IPS DF 19.7 (cell line): ENCODE results near the gene FBLN1.
"Not testable (repeated sequence)": the region's sequence is repeated elsewhere in the genome, so short reads cannot be mapped to it uniquely, and the experiment has no call there.

Source experiments
- DNase-seq: peaks from one replicate; pipeline ENCODE4 v3.0.0-alpha.2; 2013; ENCODE audit warnings: low read depth, low spot score

FBLN1 gene, protein sequence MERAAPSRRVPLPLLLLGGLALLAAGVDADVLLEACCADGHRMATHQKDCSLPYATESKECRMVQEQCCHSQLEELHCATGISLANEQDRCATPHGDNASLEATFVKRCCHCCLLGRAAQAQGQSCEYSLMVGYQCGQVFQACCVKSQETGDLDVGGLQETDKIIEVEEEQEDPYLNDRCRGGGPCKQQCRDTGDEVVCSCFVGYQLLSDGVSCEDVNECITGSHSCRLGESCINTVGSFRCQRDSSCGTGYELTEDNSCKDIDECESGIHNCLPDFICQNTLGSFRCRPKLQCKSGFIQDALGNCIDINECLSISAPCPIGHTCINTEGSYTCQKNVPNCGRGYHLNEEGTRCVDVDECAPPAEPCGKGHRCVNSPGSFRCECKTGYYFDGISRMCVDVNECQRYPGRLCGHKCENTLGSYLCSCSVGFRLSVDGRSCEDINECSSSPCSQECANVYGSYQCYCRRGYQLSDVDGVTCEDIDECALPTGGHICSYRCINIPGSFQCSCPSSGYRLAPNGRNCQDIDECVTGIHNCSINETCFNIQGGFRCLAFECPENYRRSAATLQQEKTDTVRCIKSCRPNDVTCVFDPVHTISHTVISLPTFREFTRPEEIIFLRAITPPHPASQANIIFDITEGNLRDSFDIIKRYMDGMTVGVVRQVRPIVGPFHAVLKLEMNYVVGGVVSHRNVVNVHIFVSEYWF

DNA sequence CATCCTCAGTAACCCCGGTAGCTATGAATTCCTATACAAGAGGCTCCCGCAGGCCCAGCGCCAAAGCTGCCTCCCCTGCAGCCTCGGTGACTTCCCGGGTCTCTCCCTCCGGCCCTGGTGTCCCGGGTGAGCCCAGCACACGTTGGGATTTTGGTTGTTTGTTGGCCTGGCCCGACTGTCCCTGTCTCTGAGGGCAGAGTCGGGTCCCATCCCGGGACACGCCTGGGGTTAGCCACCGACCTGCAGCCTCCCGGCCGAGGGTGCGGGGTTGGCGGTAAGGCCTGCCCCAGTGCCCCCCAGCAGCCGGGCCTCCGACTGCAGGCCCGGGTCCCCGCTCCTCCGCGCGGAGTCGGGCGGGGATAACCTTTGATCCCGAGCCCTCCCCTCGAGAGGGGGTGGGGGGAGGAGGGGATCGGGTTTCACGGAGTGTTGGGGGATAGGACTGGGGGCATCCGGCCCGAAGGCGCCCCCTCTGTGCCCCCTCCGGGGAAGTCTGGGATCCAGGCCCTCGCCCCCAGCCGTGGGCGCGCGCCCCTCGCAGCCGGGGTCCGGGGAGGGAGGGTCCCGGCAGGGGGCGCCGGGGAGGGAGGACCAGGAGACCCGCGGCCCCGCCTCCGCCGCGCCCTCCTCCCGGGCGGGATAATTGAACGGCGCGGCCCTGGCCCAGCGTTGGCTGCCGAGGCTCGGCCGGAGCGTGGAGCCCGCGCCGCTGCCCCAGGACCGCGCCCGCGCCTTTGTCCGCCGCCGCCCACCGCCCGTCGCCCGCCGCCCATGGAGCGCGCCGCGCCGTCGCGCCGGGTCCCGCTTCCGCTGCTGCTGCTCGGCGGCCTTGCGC is at the start of gene FBLN1:
TSS of gene FBLN1 (plus strand) at position 669 of the 835 bp plus-strand sequence. CDS start at position 772, 103 bp downstream.
- no peak for DNase-seq

DNA sequence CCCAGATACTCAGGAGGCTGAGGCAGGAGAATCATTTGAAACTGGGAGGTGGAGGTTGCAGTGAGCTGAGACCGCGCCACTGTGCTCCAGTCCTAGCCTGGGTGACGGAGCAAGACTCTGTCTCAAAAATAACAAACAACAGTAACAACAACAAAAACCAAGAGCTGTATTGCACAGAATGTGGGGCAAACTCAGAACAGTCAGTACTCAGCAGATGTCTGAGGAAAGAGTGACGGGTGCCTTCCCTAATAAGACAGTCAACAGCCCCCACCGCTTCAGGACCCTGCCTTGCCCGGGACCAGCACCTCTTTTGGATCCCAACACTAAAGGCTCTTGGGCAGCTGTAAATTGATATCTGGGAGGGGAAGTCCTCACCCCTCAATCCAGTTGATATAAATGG is 48.9 kb upstream of the FBLN1 start:
- DNase-seq = no peak

GRCh38 chr22:45454275-45454674 is 48.4 kb upstream of the FBLN1 start:
- no peak for DNase-seq

DNA sequence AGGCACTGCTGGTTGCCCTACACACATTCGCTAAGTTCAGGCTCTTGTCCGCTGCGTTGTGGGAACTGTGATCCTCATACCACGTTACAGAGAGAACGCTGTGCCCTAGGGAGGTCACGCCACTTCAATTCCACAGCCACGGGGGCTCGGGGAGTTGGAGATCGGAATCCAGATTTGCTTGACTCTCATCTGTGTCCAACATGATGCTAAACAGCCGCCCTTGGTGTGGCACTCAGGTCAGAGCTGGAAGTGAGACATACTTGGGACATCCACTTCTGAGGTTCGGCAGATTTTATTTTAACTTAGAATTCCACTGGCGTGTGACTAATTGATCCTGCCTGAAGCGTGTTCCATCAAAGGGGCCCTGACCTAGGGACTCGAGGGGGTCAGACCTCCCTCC is 47.5 kb upstream of the FBLN1 start:
- DNase-seq = no peak

GRCh38 chr22:45455621-45456020 is 47.1 kb upstream of the FBLN1 start:
- DNase-seq = no peak

DNA sequence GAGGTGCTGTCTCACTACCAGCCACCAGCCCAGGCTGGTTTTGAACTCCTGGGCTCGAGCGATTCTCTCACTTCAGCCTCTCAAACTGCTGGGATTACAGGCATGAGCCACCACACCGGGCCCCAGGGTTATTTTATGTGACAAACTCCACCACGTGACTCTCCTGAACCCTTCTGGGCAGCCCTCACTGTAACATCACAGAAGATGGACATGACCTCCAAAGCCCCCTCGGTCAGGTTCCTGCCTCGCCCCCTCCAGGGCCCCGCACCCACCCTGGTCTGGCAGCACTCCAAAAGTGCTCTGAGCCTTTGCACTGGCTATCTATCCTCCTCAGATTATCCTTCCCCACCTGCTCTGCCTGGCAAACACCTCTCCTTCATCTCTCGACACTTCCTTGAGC is 45.9 kb upstream of the FBLN1 start:
- DNase-seq = no peak

DNA sequence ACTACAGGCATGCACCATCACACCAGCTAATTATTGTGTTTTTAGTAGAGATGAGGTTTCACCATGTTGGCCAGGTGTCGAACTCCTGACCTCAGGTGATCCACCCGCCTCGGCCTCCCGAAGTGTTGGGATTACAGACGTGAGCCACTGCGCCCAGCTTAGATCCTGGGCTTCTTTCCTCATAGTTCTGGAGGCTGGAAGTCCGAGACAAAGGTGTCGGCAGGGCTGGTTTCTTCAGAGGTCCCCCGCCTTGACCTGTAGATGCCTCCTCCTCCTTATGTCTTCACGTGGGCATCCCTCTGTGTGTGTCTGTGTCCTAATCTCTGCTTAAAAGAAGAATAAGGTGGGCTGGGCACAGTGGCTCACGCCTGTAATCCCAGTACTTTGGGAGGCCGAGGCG is 44.2 kb upstream of the FBLN1 start:
- DNase-seq = no peak

DNA sequence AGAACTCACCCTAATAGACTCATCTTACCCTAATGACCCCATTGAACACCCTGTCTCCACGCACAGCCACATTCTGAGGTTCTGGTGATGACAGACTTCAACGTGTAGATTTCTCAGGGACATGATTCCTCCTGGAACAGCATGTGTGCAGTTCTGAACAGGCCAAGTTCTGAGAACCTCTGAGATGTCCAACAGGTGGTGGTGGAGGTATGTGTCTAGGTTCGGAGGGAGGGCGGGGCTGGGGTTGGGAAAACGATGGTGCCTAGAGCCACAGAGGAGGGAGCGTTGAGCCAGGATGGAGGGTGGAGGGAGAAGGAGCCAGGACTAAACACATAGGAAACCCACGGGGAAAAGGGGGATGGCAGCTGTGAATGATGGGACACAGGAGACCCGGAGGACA is 43.4 kb upstream of the FBLN1 start:
- DNase-seq = no peak

- DNase-seq = no peak
Measured at GRCh38 chr22:45460288-45461109, 42.2 kb upstream of the FBLN1 start.

DNA sequence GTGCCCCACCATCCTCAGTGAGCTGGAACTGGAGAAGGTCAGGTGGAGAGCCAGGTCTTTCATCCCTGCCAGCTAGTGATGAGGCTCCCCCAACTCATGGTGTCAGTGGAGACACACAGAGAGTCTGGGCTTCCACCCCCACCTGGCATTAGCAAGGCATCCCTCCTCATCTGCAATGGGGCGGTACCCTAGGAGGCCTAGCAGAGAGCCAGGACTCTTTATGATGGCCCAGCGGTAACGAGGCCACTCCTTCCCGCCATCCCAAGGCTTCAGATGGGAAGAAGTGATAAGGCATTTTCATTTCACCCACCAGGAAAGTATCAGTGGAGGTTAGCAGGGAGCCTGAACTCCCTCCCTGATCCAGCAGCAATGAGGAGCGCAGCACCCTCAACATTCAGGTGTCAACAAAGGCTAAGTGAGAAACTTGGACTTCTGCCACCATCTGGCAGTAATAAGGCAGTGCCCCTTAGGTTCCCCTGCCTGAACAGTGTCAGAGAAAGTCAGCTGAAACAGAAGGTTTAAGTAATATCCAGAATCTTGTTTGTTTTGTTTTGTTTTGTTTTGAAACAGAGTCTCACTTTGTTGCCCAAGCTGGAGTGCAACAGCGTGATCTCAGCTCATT is 40.5 kb upstream of the FBLN1 start:
- peak; percentile 42 for DNase-seq

DNA sequence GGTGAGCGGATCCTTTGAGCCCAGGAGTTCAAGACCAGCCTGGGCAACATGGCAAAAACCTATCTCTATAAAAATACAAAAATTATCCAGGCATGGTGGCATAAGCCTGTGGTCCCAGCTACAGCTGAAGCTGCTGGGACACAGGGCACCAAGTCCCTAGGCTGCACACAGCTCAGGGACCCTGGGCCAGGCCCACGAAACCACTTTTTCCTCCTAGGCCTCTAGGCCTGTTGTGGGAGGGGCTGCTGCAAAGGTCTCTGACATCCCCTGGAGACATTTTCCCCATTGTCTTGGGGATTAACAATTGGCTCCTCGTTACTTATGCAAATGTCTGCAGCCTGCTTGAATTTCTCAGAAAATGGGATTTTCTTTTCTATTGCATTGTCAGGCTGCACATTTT is 39.0 kb upstream of the FBLN1 start:
- not testable (repeated sequence) for DNase-seq

GRCh38 chr22:45465633-45466032 is 37.0 kb upstream of the FBLN1 start:
- DNase-seq = no peak

DNA sequence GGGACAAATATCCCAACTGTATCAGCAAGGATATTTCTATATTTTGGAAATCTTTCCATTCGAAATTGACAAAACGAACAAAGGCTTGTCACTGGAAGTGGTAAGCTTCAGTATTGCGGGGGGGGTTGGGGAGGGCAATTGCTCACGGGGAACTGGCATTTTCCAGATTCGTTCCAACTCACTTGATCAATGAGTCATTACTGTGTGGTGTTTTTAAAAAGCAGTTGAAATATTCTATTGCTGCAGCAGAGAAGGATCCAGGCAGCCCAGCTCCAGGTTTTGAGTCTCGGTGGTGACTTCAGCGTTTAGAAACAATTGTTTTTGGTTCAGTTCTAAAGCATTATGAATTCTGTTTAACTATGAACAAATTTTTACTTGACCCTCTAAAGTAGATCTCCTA is 33.8 kb upstream of the FBLN1 start:
- no peak for DNase-seq

DNA sequence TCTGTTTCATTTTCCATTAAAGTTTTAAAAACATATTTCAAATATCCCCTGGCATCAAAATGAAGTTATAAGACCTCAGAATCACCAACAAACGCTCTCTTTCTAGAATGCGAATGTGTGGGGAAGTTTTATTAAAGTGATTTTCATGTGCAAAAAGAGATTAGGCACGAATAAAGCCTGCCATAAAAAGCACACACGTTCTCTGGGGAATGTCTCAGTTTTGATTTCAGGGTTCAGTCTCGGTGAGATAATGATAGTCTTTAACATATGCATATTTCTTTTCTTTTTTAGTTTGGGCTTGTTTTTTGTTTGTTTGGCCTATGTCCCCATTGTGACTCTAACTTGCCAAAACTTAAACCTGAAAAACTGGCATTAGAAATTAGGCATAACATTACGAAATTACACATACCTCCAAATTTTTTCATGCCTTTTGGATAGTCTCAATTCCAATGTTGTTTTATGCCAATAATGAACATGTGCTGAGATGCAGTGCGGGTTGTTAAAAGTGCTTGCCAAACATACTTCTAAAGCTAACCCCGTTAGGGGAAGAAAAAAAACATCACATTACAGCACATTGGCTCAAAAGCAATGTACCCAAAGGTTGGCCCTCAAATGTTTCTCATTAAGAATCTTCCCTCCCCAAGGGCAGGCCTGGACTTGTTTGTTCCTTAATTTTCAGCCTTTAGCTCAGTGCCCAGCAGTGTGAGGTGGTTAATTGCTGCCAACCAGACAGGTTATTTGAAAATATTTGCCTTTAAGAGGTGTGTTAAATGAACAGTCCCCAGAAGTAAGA is 33.2 kb upstream of the FBLN1 start:
- no peak for DNase-seq

- no peak for DNase-seq
Measured at GRCh38 chr22:45470871-45471270, 31.8 kb upstream of the FBLN1 start.

DNA sequence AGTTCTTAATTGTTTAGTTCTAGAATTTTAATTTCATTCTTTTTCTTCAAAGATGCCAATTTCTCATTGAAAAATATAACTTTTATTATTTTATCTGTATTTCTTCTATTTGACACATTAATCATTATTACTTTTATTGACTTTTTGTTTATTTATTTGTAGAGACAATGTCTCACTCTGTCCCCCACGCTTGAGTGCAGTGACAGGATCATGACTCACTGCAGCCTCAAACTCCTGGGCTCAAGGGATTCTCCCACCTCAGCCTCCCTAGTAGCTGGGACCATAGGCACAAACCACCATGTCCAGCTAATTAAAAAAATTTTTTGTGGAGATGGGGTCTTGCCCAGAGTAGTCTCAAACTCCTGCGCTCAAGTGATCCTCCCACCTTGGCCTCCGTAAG is 30.3 kb upstream of the FBLN1 start:
- DNase-seq = no peak

- DNase-seq = no peak
Measured at GRCh38 chr22:45473626-45474237, 29.0 kb upstream of the FBLN1 start.

DNA sequence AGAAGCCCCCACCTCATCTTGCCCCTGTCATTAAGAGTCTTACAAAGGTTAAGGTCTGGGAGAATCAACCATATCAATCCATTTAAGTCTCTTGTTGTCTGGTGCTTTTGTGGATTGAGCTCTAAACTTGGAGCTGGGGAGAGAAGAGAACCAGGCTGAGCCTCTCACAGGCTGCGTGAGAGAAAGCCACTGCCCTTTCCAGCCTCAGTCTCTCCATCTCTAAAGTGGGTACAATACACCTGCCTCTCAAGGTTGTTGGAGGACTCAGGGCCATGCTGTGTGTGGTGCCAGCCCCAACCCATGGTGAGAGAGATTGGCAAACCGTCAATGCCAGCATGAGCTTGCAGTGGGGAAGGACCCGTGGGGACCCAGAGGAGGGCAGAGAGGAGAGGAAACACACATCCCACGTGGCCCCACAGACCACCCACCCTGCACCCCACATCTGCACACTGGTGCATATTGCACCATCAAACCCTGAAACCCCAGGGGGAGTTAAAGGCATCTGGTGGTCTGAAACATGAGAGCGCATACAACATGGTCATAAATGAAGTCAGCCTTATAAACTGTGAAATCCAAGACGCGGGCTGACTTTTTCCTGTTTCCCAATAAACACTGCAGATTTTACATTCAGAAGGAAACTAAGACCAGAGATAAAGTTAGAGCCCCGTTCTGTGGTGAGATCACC is 27.5 kb upstream of the FBLN1 start:
- DNase-seq = no peak
